ENCODE results near the gene C12orf75.
A peak's percentile ranks its signal among the peaks of the same experiment; 100 is the strongest.
"Not testable (repeated sequence)": the region's sequence is repeated elsewhere in the genome, so short reads cannot be mapped to it uniquely, and the experiment has no call there.

The C12orf75 gene

GRCh38 chr12:105337391-105337790, 6.9 kb downstream of the C12orf75 start:
- no peak for DNase-seq

- no peak for DNase-seq
Measured at GRCh38 chr12:105338966-105339365, 8.5 kb downstream of the C12orf75 start.

DNA sequence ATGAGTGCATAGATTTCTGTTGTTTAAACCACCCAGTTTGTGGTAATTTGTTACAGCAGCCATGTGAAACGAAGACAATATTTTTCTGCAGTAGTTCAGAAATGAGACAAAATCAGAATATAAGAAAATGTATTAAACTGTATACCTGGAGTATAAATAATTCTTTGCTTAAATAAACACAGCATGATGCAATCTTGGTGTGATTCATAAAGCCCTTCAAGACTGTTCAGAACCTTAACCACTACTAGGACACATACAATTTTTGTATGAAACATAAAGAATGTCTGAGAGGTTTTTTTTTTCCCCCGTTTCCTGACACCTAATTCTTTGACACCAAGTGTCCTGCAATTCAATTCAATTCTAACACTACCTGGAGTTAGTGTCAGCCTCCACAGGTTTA, 10.5 kb downstream of the C12orf75 start:
- no peak for DNase-seq

GRCh38 chr12:105341620-105342019, 11.1 kb downstream of the C12orf75 start:
- DNase-seq = not testable (repeated sequence)

DNA sequence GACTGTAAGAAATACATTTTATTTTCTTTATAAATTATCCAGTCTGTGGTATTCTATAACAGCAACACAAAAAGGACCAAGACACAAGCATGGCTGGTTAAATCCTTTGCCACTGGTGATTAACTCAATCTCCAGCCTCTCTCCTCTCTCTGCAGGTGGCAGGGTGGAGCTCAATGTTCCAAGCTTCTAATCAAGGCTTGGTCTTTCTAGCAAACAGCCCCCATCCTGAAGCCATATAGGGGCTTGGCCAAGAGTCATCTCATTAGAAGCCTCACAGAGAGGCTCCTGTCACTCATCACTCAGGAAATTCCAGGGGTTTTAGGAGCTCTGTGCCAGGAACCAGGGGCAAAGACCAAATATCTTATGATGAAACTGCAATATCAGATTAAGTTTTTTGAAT, 12.0 kb downstream of the C12orf75 start:
- DNase-seq = peak; percentile 17

GRCh38 chr12:105343836-105344235, 13.3 kb downstream of the C12orf75 start:
- peak; percentile 89 for DNase-seq

DNA sequence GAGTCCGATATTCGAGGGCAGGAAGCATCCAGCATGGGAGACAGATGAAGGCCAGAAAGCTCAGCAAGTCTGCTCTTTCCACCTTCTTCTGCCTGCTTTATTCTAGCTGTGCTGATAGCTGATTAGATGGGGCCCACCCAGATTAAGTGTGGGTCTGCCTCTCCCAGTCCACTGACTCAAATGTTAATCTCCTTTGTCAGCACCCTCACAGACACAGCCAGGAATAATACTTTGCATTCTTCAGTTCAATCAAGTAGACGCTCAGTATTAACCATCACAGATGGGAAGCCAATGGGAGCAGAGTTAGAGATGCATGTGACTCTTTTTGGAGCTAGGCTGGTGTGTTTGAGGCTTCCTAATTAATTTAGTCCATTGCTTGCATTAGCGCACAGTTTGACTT, 17.0 kb downstream of the C12orf75 start:
- DNase-seq = no peak

GRCh38 chr12:105348142-105348541, 17.7 kb downstream of the C12orf75 start:
- no peak for DNase-seq

DNA sequence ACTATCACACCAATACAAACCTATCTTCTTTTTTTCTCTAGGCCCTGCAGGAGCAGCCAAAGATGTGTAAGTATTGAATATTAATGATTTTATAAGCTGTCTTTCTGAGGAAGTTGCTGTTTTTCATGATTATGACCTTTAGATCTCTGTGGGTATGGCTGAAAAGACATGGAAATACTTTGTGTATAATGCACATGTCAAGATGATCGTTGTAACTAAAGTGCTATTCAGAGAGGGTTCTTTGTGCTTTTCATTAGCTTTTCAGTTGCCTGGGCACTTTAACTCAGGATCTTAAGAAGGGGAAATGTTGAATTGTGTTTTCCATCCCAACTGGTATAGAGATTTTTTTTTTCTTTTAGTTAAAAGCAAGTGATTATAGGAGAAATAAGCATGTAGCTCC, 18.1 kb downstream of the C12orf75 start:
- no peak for DNase-seq

GRCh38 chr12:105349138-105349537, 18.6 kb downstream of the C12orf75 start:
- DNase-seq = no peak

DNA sequence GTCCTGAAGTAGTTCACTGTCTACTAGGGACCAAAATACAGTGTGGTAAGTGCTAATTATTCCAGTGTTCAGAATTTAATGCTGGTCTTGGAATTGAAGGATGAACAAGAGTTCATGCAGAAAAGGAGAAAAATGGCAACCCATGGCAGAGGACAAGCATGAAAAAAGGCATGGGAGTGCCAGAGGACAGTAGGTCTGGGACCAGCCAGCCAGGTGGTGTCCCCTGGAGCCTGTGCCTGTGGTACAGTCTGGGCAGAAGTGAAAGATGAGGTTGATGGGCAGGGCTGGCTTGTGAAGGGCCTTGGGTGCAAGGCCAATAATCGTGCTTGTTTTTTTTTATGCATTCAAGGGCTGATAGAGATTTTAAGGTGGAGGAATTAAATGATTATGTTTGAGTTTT, 21.0 kb downstream of the C12orf75 start:
- DNase-seq = no peak

DNA sequence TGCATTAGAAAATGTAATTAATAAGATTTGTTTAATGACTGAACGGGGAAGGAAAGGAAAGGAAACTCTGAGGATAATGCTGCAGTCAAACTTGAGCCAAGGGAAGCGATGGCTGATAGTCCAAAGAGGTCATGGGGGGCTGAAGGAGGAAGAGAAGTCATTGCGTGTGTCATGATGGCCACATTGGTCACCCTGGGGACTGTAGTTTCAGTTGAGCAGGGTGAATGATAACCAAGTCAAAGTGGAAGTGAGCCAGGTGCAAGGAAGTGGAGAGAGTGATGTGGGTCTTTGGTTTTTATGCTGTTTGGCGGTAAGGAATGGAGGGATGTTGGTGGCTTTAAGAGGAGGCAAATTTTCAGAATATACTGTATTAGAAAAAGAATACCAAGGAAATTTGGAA, 21.6 kb downstream of the C12orf75 start:
- DNase-seq = no peak

GRCh38 chr12:105352940-105353635, 22.6 kb downstream of the C12orf75 start:
- peak; percentile 8 for DNase-seq

DNA sequence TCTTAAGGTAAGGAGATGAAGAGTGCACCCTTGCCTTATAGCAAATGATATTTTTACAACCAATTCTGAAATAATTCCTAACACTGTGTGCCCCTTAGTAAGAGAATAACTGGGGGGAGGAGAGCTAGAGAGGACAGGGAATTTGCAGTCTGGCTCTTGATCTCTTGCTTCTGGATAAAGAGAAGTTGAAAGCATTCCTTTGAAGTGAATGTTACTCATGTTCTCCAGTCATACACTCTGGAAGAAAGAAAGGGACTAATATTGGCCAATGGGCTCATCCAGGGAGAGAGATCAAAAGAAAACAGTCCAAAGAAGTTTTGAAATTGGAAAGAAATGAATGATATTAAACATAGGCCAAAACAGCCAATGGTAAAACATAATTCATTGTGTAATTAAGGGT, 25.3 kb downstream of the C12orf75 start:
- DNase-seq = no peak

- DNase-seq = no peak
Measured at GRCh38 chr12:105357162-105357691, 26.7 kb downstream of the C12orf75 start.

GRCh38 chr12:105358789-105359188, 28.3 kb downstream of the C12orf75 start:
- DNase-seq = no peak

DNA sequence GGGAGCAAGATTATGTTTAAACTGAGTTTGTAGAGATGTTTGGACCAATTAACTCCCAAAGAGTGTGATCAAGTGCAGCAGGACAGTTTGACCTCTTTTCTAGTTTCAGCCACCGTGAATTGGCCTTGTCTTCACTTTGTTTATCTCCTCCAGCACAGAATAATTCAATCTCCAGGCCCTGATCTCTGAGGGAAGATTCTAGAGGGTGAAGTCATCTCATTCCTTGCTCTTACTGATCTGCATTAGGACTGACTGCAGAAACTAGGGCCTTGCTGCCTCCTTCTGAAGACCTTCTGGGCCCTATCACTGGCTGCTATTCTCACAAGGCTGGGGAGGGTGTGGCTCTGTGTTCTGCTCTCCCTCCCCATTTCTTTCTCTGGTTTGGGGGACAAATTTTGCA, 29.4 kb downstream of the C12orf75 start:
- no peak for DNase-seq

GRCh38 chr12:105363890-105364289, 33.4 kb downstream of the C12orf75 start:
- DNase-seq = no peak

DNA sequence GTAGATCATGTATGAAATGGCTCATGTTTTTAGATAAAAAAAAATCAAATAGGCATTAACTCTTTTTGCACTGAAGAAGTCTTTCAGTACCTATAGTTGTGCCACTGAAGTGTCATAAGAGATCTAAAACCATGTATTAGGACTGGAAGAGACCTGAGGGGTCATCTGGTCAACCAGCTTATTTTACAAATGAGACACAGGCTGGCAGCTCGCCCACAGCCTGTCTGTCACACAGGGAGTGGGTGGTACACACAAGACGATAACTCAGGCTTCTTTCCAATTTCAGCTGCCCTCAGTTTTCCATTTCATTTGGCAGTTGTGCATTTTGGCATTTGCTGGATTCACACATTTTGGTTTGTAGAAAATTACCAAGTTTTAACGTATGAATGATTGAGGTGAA, 34.7 kb downstream of the C12orf75 start:
- DNase-seq = no peak

DNA sequence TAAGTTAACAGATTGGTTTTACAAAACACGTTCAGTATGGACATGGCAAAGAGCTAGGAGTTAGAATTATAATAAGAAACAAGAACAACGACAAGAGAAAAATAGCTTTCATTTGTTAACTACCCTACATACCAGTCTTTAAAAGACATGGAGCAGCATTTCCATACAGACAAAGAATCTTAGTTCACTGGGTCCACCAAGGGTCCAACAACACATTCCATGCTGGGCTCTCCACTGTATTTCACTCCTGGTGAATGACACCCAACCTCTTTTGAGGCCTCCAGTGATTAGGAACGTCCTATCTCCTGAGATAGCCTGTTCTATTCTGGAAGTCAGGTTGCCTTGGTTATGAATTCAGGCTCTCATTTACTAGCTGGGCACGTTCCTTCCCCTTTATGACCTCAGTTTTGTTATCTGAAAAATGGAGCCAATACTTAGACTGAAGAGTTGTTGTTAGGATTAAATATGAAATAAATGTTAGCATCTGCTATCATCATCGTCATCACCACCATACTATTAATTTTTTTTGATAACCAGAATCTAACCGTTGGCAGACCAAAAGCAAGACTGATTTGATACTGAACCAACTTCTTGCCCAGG, 37.7 kb downstream of the C12orf75 start:
- no peak for DNase-seq

- no peak for DNase-seq
Measured at GRCh38 chr12:105369014-105369413, 38.5 kb downstream of the C12orf75 start.

GRCh38 chr12:105374303-105374702, 43.8 kb downstream of the C12orf75 start:
- DNase-seq = no peak

- DNase-seq = no peak
Measured at GRCh38 chr12:105377077-105377476, 46.6 kb downstream of the C12orf75 start.

DNA sequence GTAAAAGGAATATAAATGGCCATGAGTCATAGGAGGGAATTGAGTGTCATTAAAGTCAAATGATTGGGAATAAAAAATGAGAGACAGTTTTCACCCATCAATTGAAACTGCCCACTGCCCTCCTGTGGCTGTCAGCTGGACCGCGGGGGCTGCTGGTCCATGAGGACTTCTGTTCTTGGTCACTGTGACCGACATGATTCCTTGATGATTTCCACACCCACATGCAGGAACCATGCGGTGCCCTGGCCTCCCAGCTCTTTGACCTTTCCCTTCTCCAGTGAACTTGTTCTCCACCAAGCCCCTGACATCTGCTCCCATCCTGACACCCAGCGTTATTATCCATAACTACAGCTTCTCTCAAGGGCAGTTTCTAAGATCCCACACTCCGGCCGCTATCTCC, 48.4 kb downstream of the C12orf75 start:
- peak; percentile 4 for DNase-seq
